Kidney epithelial cell (primary cell): ENCODE data around the gene CSNK1G3. TPM values are rescaled to one million over a fixed set of nuclear protein-coding genes. Genes with fewer than 3 reads are reported as not detected.

Experiments used
- DNase-seq: peaks from one replicate; pipeline ENCODE4 v3.0.0-alpha.2; 2010; ENCODE audit warnings: low read depth
- H3K27me3 ChIP-seq: 2 replicates; pipeline ENCODE4 v1.6.0; 2011; ENCODE audit warnings: low read length; ENCODE audit not compliant: control insufficient read depth, insufficient read depth
- H3K36me3 ChIP-seq: 2 replicates; pipeline ENCODE4 v1.5.1; 2011; ENCODE audit warnings: low read length; ENCODE audit not compliant: control insufficient read depth, insufficient read depth
- H3K4me3 ChIP-seq: 2 replicates; pipeline ENCODE4 v1.5.1; 2011; ENCODE audit warnings: low read depth, mild to moderate bottlenecking, control low read depth, low read length
- total RNA-seq: library from RNA; depleted of rRNA; stranded (reverse); fragments of >200 nt; gene quantifications from 2 replicates; pipeline ENCODE4 v1.2.3, GENCODE V29; 2015
- TF ChIP-seq, protein P1 (sequence below): IDR thresholded peaks from 2 replicates; pipeline ENCODE4 v1.5.1; 2011; ENCODE audit warnings: mild to moderate bottlenecking, moderate library complexity, low read length, control low read depth, inconsistent platforms; ENCODE audit not compliant: insufficient read depth, poor library complexity, severe bottlenecking

CSNK1G3 gene
- total RNA-seq, 1 donor from 2014 or later, result 65.9 TPM

DNA sequence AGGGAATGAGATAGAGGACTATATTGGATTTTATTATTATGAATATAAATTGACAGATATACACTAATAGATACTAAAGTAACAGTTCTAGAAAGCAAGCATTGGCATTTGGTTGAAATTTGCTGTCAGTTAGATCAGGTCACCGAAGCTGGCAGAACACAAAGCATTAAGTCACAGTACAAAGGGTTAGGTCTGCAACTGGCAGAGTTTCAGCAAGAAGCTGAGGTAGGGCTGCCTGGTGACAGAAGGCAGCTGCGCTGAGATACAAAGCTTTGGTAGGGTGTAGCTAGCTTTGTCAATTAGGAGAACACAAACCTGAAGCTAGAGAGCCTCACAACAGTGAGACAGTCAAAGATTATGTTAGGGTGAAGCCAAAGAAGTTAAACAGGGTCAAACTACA, 6.3 kb upstream of the CSNK1G3 start:
- Histone ChIP-seq H3K4me3 (no peak overlapping the region), H3K27me3 (no peaks in the 10 kb centered on the region), H3K36me3 (no peaks in the 10 kb centered on the region)
- TF ChIP-seq, protein P1, sequence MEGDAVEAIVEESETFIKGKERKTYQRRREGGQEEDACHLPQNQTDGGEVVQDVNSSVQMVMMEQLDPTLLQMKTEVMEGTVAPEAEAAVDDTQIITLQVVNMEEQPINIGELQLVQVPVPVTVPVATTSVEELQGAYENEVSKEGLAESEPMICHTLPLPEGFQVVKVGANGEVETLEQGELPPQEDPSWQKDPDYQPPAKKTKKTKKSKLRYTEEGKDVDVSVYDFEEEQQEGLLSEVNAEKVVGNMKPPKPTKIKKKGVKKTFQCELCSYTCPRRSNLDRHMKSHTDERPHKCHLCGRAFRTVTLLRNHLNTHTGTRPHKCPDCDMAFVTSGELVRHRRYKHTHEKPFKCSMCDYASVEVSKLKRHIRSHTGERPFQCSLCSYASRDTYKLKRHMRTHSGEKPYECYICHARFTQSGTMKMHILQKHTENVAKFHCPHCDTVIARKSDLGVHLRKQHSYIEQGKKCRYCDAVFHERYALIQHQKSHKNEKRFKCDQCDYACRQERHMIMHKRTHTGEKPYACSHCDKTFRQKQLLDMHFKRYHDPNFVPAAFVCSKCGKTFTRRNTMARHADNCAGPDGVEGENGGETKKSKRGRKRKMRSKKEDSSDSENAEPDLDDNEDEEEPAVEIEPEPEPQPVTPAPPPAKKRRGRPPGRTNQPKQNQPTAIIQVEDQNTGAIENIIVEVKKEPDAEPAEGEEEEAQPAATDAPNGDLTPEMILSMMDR, result no peak
- DNase-seq, result no peak

- TF ChIP-seq, protein P1, result no peak
- DNase-seq, result no peak
- Histone ChIP-seq H3K36me3 (no peaks in the 10 kb centered on the region), H3K4me3 (no peak overlapping the region), H3K27me3 (no peaks in the 10 kb centered on the region)
Observed at GRCh38 chr5:123508441-123508840, 3.5 kb upstream of the CSNK1G3 start.

DNA sequence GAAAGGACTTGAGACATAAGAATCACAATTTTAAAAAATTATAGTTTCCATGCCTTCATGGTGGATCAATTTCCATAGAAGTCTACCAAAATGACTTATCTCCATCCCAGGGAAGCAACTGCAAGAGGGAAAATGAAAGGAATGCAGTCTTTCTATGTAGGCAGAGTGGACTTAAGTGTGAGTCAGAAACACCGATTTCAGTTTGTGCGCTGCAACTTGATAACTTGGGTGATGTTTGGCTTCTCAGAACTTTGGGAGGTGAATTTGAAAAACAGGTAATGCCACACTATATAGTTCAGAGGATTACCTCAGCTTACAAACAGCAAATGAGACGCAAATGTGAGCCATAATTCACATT, 708 bp upstream of the CSNK1G3 start:
- H3K36me3 ChIP-seq, result no peaks in the 10 kb centered on the region
- DNase-seq, result peak; percentile 25
- H3K4me3 ChIP-seq, result peak overlapping the region; percentile 91
- no peaks in the 10 kb centered on the region for H3K27me3 ChIP-seq
- TF ChIP-seq, protein P1, result no peak

- Histone ChIP-seq H3K4me3 (peak overlapping the region; percentile 91), H3K27me3 (no peaks in the 10 kb centered on the region), H3K36me3 (no peaks in the 10 kb centered on the region)
- TF ChIP-seq, protein P1, result no peak
- DNase-seq, result peak; percentile 7
Observed at GRCh38 chr5:123512611-123513461, 859 bp downstream of the CSNK1G3 start.

DNA sequence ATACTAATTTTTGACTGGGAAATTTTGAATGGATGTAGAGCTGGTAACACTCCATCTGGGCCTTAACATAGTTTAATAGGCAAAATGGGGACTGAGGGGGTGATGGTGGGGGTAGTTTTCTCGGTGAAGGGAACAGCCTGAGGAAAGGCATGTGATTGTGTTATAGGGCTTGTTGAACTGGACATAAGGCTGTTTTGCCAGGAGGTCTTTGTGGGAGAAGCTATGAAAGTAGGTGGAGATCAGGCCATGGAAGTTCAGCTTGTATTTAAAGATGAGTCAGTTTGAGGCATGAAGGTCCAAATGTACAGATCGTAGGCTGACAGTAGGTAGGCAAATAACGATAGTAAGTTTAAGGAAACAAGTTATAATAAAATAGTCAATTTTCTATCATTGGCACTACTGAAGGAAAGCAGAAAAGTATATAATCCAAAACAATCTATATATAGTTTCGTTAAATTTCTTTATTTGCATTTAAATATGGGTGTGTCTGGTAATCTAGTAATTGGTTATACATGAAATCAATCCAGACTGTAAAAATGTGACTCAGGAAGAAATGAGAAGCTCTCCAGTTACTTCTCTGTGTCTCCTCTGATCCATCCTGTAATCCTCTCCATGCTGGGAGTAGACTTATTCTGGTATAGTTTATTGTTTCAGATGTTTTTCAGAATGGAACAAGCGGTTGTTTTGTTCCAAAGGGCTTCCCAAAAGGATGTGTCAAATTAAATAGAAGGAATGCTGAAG, 2.8 kb downstream of the CSNK1G3 start:
- no peaks in the 10 kb centered on the region for H3K27me3 ChIP-seq
- TF ChIP-seq, protein P1, result no peak
- H3K4me3 ChIP-seq, result no peak overlapping the region
- H3K36me3 ChIP-seq, result no peaks in the 10 kb centered on the region
- DNase-seq, result no peak
